ENCODE results near the gene C1QTNF12.
"Not testable (repeated sequence)": the region's sequence is repeated elsewhere in the genome, so short reads cannot be mapped to it uniquely, and the experiment has no call there.

- TF ChIP-seq CTCF (IDR thresholded peaks at IDR 0.05; ENCODE audit: low read length); EZH2 (optimal IDR thresholded peaks at IDR 0.05; ENCODE audit: low read depth, low read length): not testable (repeated sequence)
Observed at GRCh38 chr1:1195726-1196125, 50.8 kb downstream of the C1QTNF12 start.

All from MM.1S (cell line).